Breast epithelium (tissue), 4 donors: Measurements from ENCODE around the gene FANCC. TPM values are rescaled to one million over a fixed set of nuclear protein-coding genes. Genes with fewer than 3 reads are reported as not detected.

Source experiments
- DNase-seq, 2 donors: peaks; one replicate each; pipeline ENCODE4 v3.0.0-alpha.2; 2019; ENCODE audit warnings: low spot score in 2 of 2
- H3K27ac ChIP-seq, 2 donors: fragments of 200-600 bp; sonication (generic) in 1 of 2; one replicate each; pipeline ENCODE4 v1.5.1; 2016 to 2019; ENCODE audit warnings: mild to moderate bottlenecking in 1 of 2
- H3K27me3 ChIP-seq, 2 donors: fragments of 200-600 bp; sonication (generic) in 1 of 2; one replicate each; pipeline versions ENCODE4 v1.5.1 to v1.6.0; 2017 to 2019; ENCODE audit warnings: control low read depth in 1 of 2, mild to moderate bottlenecking in 1 of 2
- H3K36me3 ChIP-seq: fragments of 200-600 bp; one replicate; pipeline ENCODE4 v1.5.1; 2019
- H3K4me1 ChIP-seq, 2 donors: fragments of 200-600 bp; sonication (generic); one replicate each; pipeline ENCODE4 v1.5.1; 2016 to 2019; ENCODE audit warnings: control low read depth in 1 of 2
- H3K4me3 ChIP-seq, 3 donors: fragments of 200-600 bp; sonication (generic); 1 replicate in 2 of 3; 2 replicates in 1 of 3; pipeline ENCODE4 v1.5.1; 2016 to 2019; ENCODE audit warnings: mild to moderate bottlenecking in 3 of 3, moderate library complexity in 2 of 3
- H3K9me3 ChIP-seq, 2 donors: fragments of 200-600 bp; sonication (generic) in 1 of 2; one replicate each; pipeline ENCODE4 v1.5.1; 2016 to 2019; ENCODE audit warnings: control low read depth in 1 of 2
- POLR2A ChIP-seq: fragments of 450-650 bp; IDR thresholded peaks from one replicate; pipeline ENCODE4 v1.6.1; 2016; ENCODE audit warnings: antibody characterized with exemption, mild to moderate bottlenecking, moderate library complexity
- POLR2AphosphoS5 ChIP-seq, 3 donors: sonication (generic); formaldehyde crosslinking; IDR thresholded peaks; one replicate each; pipeline ENCODE4 v1.6.1; 2017; ENCODE audit warnings: antibody characterized with exemption in 3 of 3
- intact Hi-C: fragments of 100-400 bp; cut with DNase I; formaldehyde crosslinking; loops from one replicate; pipeline ENCODE4 v1.15.1; 2023; ENCODE audit warnings: low total_unique reads
- total RNA-seq, 3 donors: library from RNA; depleted of rRNA; stranded (reverse); fragments of >200 nt; gene quantifications; one replicate each; pipeline ENCODE4 v1.1.0, GENCODE V29; 2016
- TF ChIP-seq, protein P1 (sequence below), 3 donors: fragments of 450-650 bp; IDR thresholded peaks; one replicate each; pipeline ENCODE4 v1.5.1; 2016 to 2017; ENCODE audit warnings: antibody characterized with exemption in 3 of 3, mild to moderate bottlenecking in 3 of 3, moderate library complexity in 3 of 3

Gene FANCC
- total RNA-seq, 3 donors from 2014 or later, result 4.2 to 11.4 (median 9.2) TPM

DNA sequence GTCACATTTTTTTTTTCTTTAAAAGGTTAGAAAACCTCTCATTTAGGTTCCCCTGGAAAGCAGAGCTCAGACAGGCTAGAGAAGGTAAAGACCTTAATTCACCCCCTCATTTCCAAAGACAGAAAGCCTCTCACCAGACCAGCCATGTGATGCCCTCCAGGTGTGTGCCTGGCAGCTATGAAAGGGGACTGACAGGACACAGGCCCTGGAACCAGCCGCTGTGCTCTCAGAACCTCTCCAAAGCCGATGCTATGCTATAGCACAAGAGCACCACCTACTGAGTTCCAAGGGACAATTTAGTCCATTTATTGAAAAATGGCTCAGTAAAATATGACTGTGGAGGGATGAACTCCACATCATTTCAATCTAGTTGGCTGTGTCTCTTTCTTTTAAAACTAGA, 48.8 kb downstream of the FANCC start:
- no peak overlapping the region for H3K4me3 ChIP-seq
- H3K27me3 ChIP-seq, result no peaks in the 10 kb centered on the region
- H3K4me1 ChIP-seq, result no peaks in the 10 kb centered on the region
- TF ChIP-seq POLR2AphosphoS5 (IDR thresholded peaks at IDR 0.05), result no peak
- no peak for TF ChIP-seq POLR2A
- TF ChIP-seq, protein P1, sequence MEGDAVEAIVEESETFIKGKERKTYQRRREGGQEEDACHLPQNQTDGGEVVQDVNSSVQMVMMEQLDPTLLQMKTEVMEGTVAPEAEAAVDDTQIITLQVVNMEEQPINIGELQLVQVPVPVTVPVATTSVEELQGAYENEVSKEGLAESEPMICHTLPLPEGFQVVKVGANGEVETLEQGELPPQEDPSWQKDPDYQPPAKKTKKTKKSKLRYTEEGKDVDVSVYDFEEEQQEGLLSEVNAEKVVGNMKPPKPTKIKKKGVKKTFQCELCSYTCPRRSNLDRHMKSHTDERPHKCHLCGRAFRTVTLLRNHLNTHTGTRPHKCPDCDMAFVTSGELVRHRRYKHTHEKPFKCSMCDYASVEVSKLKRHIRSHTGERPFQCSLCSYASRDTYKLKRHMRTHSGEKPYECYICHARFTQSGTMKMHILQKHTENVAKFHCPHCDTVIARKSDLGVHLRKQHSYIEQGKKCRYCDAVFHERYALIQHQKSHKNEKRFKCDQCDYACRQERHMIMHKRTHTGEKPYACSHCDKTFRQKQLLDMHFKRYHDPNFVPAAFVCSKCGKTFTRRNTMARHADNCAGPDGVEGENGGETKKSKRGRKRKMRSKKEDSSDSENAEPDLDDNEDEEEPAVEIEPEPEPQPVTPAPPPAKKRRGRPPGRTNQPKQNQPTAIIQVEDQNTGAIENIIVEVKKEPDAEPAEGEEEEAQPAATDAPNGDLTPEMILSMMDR (IDR thresholded peaks at IDR 0.05), result no peak
- DNase-seq, result no peak
- no peaks in the 10 kb centered on the region for H3K9me3 ChIP-seq
- no peaks in the 10 kb centered on the region for H3K36me3 ChIP-seq
- intact Hi-C loops, result no loop called here
- H3K27ac ChIP-seq, result no peak overlapping the region

- intact Hi-C loops, result no loop called here
- DNase-seq, result no peak
Measured at GRCh38 chr9:95266649-95267048, 50.9 kb downstream of the FANCC start.

GRCh38 chr9:95265960-95266359, 51.5 kb downstream of the FANCC start:
- intact Hi-C loops, result no loop called here
- Histone ChIP-seq H3K36me3 (no peaks in the 10 kb centered on the region), H3K9me3 (no peaks in the 10 kb centered on the region), H3K27ac (no peak overlapping the region), H3K4me3 (no peak overlapping the region), H3K27me3 (no peaks in the 10 kb centered on the region), H3K4me1 (no peaks in the 10 kb centered on the region)
- no peak for DNase-seq
- TF ChIP-seq, protein P1 (IDR thresholded peaks at IDR 0.05), result no peak
- no peak for TF ChIP-seq POLR2A
- TF ChIP-seq POLR2AphosphoS5 (IDR thresholded peaks at IDR 0.05), result no peak

More at GRCh38 chr9:95266649-95267048, 50.9 kb downstream of the FANCC start:
- H3K36me3 ChIP-seq, result no peaks in the 10 kb centered on the region
- no peaks in the 10 kb centered on the region for H3K4me1 ChIP-seq
- H3K4me3 ChIP-seq, result no peak overlapping the region
- no peak overlapping the region for H3K27ac ChIP-seq
- H3K9me3 ChIP-seq, result no peaks in the 10 kb centered on the region
- TF ChIP-seq, protein P1 (IDR thresholded peaks at IDR 0.05), result no peak
- TF ChIP-seq POLR2A (no peak), POLR2AphosphoS5 (IDR thresholded peaks at IDR 0.05) (no peak)
- H3K27me3 ChIP-seq, result no peaks in the 10 kb centered on the region

DNA sequence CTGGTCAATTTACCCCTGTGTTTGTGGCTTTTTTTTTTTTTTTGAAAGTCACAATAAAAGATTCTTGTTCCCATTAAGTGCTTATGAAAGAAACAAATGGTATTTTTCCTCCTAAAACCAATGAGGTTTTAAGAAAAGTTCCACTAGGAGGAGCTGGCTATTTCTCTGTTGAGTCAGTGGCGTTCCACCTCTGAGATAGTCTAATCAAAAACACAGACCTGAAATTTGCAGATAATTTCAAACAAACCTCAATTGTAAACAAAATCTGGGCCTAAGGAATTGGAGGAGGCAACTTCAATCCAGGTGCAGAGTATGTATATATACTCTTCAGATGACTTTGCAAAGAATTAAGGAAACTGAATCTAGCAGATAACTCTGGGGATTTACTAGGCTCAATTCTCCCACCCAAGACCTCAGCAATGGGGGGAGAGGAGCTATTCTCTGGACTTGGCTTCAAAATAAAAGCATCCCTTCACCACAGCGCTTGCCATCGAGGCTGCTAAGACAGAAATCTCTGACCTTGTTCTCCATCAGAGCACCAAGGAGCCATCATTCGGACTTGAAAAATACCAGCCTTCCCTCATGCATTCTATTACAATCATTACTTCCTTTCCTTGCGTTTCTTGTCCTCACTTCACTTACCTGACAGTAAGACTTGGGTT, 52.4 kb downstream of the FANCC start:
- no peak overlapping the region for H3K4me3 ChIP-seq
- no peaks in the 10 kb centered on the region for H3K4me1 ChIP-seq
- no peak overlapping the region for H3K27ac ChIP-seq
- DNase-seq, result no peak
- H3K27me3 ChIP-seq, result no peaks in the 10 kb centered on the region
- no peaks in the 10 kb centered on the region for H3K36me3 ChIP-seq
- H3K9me3 ChIP-seq, result no peaks in the 10 kb centered on the region
- TF ChIP-seq, protein P1 (IDR thresholded peaks at IDR 0.05), result peak in 1 of 3 donors; percentile 15
- no peak for TF ChIP-seq POLR2AphosphoS5 (IDR thresholded peaks at IDR 0.05)
- intact Hi-C loops, result no loop called here

DNA sequence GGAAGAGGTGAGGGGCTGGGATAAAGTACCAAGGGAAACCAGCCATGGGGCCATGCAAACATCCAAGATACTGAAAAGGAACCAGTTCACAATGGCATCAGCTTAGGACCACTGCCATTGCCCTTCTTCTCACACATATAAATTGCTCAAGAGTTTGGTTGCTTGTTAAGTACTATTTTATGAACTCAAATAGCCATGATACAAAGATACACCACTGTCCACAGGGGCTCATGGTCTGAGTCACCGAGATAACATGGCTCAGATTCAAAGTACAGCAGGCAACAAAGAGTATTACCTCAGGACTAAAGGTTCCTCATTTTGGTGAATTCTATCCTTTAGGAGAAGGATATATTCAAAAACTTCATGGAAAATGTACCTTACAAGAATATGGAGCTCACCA, 55.6 kb downstream of the FANCC start:
- Histone ChIP-seq H3K27ac (no peak overlapping the region), H3K36me3 (no peaks in the 10 kb centered on the region), H3K27me3 (no peaks in the 10 kb centered on the region), H3K9me3 (no peaks in the 10 kb centered on the region), H3K4me1 (no peaks in the 10 kb centered on the region), H3K4me3 (no peak overlapping the region)
- TF ChIP-seq POLR2AphosphoS5 (IDR thresholded peaks at IDR 0.05), result no peak
- TF ChIP-seq, protein P1 (IDR thresholded peaks at IDR 0.05), result no peak
- TF ChIP-seq POLR2A, result no peak
- no peak for DNase-seq
- intact Hi-C loops, result no loop called here
